NCI-H524 (cell line): ENCODE data around the gene HAGH.

Experiments used
- DNase-seq, 2 experiments: peaks; one replicate each; lab custom pipeline; 2025; lab: John Stamatoyannopoulos, UW

HAGH gene

DNA sequence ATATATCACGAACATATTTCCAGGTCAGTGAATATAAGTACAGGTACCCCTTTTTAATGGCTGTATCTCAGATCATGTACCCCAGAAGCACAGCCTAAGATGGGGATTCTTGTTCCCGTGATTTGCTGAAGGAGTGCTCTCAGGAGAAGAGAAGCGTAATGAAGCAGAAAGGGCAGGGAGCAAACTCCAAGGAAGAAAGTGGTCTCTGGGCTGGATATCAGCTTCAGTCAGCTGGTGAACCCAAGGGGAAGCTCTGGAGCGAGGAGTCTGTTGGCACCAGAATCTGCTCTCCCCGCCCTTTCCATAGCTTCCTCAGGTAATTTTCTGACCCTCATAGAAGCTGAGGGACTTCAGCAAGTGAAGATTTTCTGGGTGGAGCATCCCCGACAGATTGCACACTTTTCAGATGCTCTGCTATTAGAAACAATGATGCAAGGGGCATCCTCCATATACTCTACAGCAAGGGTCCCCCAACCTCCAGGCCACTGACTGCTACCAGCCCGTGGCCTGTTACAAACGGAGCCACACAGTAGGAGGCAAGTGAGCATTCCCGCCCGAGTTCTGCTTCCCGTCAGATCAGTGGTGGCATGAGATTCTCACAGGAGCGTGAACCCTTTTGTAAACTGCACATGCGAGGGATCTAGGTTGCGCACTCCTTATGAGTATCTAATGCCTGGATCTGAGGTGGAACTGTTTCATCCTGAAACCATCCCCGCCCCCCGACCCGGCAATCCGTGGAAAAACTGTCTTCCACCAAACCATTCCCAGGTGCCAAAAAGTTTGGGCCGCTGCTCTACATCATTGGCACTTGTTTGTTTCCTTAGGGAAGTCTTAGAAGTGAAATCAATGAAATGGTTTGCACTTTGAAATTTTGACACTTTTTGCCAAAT is 4.8 kb upstream of the HAGH start:
- no peak for DNase-seq

DNA sequence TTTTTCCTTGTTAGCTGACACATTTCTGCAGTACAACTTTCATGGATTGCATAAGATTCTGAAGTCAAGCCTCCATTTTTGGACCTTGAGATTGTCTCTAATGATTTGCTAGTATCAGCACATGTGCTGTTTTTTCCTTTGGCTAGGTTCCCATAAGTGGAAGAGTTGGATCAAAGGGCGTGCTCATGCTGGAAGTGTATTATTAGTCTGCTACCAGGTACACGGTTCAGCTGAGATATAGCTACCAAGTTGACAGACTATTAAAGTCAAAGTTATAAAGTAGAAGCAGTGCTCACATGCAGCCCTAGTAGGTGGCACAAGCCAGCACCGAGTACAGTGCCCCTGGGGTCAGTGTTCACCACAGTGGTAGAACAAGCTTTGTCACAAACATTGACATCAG is 3.6 kb upstream of the HAGH start:
- DNase-seq, result no peak

DNA sequence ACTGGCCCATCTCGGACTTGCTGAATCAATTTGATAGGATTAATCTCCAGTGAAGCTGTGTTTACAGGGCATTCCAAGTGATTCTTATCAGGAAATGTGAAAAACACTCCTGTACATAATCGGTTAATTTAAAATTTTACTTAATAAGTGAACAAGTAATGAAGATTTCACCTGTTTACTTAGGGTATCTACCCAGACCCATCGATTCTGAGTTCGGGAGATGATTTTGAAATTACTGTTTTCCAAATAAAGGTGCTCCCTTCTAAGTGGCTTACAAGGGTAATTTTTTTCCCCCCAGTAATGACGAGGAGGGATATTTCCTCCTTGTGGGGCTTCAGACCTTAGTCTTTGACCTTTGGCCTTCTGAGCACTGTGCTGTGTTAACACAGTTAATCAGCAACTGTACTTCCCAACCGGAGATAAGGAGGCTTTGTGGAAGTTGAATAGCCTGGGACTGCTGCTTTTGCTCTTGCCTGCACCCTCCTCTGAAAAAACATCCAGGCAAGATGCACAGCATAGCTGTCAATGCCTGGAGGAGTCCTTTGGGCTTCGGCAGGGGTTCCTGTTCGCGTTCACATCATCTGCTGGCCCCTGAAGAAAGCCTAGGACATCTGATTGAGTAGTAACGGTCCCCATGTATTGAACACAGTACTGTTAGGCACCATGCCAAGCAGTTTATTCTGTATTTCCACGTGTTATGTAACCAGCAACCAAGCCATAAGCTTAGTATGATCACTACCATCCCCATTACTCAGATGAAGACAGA is 2.2 kb upstream of the HAGH start:
- no peak for DNase-seq

DNA sequence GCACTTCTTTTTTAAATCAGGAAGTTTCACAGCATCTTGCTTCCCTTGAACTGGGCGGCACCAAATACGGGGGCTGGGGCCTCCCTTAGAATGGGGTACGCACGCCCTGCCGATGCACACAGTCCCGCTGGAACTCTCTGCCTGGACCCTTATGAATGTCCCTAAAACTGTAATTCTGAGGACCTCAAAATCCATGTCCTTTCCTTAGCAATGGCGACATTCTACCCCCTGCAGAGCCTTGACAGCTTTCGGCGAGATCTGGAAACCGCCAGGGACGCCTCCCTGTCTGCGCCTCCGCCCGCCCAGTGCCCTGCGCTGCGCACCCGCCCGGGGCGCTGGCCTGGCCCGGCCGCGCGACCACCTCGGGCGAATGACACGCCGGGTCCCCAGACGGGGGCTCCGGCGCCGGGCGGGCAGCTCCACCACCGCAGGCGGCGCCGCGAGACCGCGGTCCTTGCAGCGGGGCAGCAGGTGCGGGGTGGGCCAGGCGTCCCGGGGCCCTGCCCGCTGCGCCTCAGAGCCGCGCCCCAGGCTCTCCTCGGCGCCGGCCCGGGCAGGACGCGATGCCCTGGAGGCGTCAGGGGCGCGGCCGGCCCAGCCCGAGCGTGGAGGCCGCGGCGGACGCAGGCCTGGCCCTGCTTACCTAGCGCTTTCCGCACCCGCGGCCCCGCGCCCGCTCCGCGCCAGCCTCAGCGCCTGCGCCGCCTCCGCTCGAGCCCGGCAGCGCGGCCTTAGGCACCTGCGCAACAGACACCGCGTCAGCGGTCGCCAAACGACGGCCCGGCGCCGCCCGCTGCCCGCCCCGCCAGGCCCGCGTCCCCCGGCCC is 548 bp downstream of the HAGH start:
- DNase-seq, result peak; percentile 66 to 69

DNA sequence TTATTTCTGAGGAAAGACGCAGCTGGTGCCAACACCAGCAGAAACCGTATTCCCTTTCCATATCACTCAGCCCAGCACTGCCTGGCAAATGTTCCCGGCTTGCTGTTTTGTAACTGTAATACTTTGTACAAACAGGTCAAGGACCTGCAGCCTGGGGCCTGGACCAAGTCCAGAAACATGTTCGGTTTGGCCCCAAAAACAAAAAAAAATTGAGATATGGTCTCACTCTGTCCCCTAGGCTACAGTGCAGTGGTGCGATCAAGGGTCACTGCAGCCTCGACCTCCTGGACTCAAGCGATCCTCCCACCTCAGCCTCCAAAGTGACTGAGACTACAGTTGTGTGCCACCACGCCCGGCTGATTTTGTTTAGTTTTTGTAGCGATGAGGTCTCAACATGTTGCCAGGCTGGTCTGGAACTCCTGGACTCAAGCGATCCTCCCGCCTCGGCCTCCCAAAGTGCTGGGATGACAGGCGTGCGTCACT is 1.2 kb downstream of the HAGH start:
- DNase-seq, result no peak

DNA sequence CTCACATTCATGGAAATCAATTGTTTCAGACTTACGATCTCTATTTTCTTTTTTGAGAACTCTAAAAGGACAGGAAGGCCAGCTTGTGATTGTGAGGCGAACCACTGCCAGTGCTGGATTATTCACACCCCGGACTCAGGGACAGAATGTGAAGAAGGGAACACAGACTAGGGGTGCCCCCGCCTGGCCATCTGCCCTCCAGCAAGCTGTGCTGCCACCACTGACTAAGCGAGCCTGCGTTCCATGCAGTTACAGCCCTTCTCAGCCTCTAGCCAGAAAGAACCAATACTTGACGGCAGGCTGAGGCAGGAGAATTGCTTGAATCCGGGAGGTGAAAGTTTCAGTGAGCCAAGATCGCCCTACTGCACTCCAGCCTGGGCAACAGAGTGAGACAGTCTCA is 2.8 kb downstream of the HAGH start:
- DNase-seq, result peak in 1 of 2 experiments; percentile 55

DNA sequence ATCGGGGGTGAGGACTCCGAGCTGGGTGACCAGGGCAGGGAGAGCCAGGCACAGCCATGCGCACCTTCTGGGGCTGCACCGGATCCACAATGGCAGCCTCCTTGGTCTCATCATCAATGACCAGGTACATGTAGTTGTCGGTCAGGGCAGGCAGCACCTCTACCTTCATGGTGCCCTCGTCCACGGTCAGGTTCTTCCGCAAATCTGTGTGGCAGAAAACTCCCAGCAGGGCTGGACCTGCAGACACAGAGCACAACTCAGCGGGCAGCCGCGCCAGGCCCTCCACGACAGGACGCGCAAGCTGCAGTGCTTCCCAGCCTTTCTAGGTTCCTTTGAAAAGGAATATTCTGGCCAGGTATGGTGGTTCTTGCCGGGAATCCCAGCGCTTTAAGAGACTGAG is 3.8 kb downstream of the HAGH start:
- DNase-seq, result no peak

DNA sequence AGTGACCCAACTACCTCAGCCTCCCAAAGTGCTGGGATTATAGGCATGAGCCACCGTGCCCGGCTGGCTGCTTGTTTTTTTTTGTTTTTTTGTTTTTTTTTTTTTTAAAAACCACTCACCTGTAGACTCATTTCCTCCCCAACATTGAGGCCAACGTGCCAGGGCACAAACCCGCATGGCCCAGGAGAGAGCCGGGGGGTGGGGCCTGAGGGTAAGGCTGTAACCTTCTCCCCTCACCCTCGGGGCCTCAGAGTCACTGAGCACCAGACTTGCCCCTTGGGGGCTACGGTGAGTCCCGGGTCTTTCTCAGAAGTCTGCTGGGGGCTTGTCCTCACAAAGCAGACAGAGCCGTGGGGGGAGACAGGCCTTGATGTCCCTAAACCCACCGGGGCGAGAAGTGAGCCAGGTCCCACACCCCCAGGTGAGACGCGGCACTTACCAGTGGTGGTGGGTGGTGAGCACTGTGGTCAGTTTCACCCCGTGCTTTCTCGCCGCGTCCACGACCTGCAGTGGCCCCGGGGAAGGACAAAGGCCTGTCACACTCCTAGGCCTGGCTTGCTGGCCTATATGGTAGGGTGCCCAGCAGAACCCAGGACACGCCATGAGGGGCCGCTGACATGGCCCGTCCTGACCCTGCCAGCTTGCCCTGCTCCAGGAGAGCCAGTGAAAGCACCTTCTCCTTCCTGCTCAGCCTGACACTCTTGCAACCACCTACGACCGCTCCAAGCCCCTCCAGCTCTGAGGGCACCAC is 4.6 kb downstream of the HAGH start:
- DNase-seq, result no peak

DNA sequence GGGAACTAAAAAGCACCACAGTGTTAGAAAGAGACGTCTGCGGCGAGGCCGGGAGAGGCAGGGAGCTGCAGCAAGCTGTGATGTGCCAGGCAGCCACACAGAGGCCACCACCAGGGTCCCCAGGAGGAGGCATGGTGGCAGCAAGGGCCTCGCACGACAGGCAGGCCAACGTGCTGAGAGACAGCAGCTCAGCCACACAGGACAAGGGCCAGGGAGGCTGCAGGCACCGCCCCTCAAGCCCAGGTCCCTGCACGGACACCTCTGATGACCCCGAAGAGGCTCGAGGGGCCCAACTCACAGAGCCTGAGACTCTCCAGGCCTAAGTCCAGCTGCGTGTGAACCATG is 5.7 kb downstream of the HAGH start:
- no peak for DNase-seq

DNA sequence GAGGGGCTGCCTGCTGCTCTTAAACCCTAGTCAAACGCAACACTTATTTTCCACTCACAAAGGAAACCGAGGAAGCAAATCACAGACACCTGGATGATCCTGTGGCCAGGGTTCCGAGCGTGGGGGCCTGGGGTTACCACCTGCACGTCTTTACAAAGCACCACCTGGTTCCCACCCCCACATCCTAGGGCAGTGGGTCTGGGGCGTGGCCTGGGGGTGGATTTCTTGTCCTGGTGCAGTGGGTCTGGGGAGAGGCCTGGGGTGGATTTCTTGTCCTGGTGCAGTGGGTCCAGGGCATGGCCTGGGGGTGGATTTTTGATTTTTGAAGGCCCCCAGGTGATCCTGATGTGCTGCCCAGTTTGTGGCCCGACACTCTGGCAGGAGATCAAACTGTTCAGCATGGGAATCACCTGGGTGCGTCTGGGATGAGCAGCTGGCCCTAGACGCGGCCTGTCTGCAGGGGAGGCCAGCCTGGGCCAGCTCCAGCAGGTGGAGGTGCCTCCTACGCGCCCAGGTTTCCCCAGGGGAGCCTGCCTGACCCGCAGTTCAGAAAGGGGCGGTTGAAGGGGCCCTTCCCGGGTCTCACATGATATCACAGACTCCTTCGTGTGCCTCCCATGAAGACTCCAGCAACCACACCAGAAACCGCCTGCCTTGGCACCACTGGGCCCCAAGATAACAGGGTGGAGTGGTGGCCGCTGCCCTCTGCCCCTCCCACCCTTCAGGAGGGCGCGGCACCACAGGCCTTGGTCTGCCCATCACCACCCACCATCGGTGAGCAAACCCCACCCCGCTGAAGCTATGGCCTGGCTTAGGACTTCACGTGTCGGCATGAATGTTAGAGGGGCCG is 6.3 kb downstream of the HAGH start:
- DNase-seq, result no peak

DNA sequence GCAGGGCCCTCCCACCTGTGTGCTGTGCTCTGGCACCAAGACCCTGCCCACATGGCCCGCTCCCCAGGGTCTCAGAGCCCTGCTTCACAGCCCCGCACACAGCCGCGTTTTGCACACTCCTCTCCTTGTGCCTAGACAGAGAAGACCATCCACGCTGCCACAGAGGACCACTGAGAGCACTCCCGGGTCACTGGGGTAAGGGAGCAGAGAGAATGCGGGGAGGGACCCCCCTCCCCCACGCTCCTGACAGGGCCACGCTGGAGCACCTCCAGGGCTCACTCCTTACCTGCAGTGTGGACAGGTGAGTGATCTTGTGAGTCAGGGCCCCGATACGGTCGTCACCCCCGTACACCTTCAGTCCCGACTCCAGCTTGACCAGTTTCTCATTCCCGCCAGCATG is 7.0 kb downstream of the HAGH start:
- no peak for DNase-seq

DNA sequence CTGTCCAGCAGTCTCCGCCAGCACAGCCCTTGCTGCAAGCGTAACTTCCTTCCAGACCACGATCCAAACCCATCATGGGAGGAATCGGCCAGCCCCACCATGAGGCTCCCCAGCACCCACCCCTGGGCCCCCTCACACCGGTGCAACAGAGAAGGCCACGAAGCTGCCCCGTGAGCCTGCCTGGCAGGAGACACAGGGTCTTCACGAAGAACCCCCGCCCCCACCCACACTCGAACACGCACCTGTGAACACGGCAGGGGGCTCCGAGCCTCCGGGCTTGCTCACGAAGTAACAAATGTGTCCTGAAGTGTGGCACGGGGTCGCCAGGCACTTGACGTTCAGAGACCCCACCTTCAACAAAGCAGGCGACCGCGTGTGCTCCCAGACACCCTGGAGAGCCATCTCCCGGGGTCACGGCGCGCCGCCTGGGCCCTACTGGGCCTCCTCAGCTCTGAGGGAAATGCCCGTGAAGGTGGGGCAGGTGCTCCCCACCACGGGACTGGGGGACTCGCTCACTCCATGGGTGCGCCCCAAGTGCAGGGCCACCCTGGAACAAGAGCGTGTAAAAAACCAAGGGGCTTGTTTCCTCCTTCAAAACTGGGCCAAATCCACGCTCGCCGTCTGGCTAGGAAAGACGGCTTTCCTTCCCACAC is 7.6 kb downstream of the HAGH start:
- no peak for DNase-seq

DNA sequence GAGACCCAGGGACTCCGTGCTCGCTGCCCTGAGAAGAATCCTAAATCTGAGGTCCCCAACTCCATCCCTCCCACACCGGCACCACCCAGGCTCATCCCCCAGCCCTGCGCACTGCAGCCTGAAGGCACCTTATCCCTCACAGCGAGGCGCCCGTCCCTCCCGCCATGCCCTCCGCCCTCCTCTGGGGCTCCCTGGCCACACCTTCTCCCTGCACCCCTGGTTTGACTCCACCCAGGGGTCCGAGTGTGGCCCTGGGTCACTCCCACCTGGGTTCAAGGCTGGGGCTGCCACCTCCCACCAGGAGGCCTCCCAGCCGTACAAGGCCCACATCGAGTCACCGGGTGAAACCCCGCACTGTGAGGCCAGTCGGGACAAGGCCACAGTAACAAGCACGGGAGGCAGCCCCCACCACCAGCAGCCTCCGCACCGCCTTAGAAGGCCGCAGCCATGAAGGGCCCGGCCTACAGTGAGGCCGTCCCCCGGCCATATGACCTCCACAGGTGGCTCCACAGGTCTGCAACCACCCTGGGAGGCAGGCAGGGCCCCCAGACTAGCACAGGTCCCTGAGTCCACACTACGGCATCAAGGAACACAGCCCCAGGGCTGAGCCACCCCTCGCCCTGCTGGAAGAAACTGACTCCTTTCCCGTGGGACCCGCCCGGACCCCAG is 8.3 kb downstream of the HAGH start:
- DNase-seq, result no peak

DNA sequence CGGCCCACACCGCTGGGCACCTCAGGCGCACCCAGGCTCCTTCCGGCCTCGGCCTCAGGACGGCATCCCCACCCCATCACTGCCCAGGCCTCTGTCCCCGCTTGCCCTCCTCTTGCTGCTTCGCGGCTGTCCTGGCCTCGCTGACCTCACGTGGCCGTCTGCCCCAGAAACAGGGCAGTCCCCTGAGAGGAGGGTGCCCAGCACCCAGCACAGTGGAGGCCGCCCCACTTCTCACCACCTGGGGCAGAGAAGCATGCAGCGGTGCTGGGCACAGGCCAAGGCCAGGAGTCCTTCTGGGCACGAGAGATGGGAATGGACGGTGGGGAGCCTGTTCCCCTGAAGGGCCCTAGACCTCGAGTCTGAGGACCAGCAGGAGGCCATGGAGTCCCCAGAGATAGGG is 8.9 kb downstream of the HAGH start:
- no peak for DNase-seq

DNA sequence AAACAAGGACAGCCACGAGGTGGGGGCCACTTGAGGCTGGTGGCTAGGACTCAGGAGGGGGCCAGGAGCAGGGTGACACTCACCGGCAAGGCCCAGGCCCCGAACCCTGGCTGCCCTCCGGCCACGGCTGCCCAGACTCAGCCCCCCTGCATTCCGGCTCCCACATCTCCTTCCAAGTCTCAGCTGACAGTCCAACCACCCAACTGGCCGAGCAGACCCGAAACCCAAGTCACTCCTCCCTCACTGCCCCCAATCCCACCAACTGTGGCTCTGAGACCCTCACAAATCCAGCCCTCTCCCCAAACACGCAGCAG is 9.4 kb downstream of the HAGH start:
- DNase-seq, result no peak

DNA sequence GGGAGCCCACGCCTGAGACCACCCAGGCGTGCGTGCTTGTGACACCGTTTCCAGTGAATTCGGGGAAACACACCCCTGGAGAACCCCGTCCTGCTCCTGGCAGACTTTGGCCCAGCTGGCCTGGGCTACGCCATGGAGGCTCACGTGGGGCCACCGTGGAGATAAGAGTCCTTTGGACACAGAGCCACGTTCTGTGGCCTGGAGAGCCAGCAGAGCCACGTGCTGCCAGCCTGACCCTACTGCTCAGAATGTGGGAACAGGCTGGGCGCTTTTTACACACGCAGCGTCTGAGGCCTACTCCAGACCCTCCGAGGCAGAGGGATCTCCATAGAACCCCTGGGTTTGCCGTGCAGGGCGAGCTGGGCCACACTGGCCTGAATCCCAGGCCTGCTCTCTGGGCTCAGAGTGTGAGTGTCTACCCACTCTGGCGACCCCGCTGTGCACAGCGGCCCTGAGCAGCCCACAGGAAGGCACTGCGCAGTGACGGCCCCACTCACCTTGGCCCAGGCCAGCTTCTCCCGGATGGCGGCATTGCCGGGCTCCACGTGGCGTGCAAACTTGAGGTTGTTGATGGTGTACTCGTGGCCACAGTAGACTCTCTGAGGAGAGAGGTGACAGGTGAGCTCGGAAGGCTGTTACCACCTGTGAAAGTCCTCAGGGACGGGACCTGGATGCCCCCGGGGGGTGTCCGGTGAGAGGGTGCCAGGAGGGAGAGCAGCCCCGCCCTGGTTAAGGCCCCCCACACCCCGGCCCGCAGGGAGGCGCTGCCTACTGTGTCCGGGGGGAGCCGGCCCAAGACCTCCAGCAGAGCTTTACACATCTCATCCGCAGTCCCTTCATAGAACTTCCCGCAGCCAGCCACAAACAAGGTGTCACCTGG is 10.0 kb downstream of the HAGH start:
- DNase-seq, result no peak

DNA sequence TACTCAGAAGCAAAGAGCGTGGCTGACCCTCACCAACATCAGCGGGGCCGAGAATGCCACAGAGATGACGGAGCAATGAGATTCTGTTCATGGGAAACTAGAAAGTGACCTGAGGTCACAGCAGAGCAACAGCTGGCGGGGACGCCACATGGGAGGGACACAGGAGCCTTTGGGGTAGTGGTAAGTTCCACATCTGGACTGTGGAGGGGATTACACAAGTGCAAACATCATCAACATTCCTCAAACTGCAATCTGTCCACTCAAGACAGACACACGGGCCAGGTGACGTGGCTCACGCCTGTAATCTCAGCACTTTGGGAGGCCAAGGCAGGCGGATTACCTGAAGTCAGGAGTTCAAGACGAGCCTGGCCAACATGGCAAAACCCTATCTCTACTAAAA is 11.2 kb downstream of the HAGH start:
- DNase-seq, result no peak

DNA sequence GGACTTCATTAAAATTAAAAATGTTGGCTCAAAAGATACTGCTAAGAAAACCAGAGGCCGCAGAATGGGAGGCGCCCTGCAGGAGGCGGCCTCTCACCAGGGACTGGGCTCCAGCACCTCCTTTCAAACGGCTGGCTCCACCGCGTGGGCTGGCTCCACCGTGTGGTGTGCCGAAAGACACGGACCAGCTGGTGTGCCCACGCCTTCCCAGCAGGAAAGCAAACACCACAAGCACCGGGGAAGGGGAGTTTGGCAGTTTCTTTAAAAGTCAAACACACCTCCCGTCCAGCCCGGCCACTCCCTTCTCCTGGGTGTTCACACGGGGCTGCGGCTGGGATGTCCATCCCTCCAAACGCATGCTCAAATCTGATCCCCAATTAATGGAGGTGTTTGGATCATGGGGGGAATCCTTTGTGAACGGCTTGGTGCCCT is 13.9 kb downstream of the HAGH start:
- DNase-seq, result peak; percentile 70 to 83

DNA sequence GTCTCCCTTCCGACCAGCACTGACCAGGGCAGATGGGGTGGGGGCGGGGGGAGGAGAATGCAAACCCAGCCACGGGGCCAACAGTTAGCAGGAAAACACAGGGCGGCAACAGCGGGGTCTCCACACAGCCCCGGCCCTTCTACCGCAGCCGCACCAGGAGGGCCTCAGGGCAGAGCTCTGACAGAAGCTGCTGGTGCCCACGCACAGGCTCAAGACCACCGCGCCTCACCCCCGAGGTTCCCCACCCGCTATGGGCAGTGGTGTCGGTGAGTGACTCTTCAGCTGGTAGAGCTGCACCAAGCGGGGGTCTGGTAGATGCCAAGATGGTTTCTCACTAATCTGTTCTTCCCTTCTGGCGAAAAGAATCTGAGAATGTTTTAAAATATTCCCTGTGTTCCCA is 16.1 kb downstream of the HAGH start:
- DNase-seq, result no peak
